ENCODE data around the gene DUSP6. TPM values are rescaled to one million over a fixed set of nuclear protein-coding genes. Genes with fewer than 3 reads are reported as not detected.

The DUSP6 gene
- total RNA-seq, 1 donor from 2014 or later: 24.8 TPM

DNA sequence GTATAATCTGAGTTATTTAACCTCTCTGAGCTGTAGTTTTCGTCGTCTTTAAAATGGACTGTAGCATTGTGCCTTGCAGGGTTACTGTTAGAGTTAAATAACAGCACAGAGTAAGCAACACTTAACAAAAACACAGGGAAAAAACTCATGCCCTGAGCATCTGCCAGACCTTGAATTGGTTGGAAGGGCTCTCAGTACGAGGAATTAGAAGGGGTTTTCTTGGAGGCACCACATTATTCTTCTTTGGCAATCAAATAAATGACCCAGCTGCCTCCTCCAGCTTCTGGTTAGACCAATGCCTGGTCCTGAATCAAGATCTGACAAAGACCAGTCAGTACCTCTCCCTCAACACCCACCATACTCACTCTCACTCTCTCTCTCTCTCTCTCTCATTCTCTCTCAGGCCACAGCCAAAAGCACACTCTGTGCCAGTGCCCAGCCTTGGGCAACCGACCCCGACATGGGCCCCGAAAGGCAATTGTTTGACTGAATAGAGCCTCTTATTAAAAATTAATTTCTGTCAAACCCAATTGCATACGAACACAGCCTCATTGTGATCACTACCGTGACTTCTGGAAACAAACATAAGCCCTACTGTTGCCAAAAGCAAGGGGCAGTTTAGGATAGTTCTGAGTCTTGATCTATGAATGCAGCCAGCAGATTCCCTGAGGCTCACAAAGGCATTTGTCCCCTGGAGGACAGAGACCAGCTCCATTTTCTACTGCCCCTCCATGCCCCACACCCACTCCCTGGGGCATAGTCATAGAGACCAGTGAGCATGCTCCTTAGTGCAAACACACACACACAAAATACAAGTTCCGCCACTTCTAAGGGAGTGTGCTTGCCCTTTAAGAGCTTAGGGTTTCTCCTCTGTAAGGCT, 23.9 kb downstream of the DUSP6 start:
- TF ChIP-seq, protein P1, sequence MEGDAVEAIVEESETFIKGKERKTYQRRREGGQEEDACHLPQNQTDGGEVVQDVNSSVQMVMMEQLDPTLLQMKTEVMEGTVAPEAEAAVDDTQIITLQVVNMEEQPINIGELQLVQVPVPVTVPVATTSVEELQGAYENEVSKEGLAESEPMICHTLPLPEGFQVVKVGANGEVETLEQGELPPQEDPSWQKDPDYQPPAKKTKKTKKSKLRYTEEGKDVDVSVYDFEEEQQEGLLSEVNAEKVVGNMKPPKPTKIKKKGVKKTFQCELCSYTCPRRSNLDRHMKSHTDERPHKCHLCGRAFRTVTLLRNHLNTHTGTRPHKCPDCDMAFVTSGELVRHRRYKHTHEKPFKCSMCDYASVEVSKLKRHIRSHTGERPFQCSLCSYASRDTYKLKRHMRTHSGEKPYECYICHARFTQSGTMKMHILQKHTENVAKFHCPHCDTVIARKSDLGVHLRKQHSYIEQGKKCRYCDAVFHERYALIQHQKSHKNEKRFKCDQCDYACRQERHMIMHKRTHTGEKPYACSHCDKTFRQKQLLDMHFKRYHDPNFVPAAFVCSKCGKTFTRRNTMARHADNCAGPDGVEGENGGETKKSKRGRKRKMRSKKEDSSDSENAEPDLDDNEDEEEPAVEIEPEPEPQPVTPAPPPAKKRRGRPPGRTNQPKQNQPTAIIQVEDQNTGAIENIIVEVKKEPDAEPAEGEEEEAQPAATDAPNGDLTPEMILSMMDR (IDR thresholded peaks at IDR 0.05; ENCODE audit: unreplicated experiment): no peak
- Mint-ChIP-seq H3K4me1 (peaks cover 46% of the 10 kb centered on the region), H3K27ac (no peak overlapping the region), H3K27me3 (ENCODE audit: low read depth) (no peaks in the 10 kb centered on the region), H3K36me3 (peaks cover 3% of the 10 kb centered on the region), H3K9me3 (peaks cover 13% of the 10 kb centered on the region), H3K4me3 (no peak overlapping the region)
- DNase-seq (ENCODE audit: low spot score in 2 of 2, unreplicated experiment in 2 of 2): no peak

DNA sequence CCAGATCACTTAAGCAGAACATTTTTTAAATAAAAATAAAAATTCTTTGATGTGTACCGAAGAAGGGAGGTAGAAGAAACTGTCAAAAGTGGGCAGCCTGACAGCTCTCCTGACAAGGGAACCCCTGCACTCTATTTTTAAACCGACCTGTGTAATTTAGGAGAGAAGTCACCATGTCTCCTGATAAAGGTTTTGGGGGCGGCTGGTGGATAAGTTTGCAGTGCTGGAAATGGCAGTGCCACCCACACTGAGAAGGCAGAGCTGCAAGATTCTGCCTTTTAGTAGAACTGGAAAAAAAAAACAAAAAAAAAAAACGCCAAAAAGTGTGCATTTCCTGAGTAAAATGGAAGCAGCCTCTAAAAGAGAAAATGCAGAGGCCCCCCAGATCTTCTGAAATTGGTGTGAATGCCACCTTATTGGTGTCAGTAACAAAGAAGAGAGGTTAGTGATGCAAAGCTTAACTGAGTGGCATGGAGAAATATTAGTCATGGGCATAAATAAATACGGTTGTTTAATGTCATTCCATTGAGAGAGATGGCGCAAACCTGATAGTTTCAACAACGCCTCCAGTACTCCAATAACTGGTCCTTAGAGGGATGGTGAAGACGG, 24.7 kb downstream of the DUSP6 start:
- H3K4me1 Mint-ChIP-seq: peaks cover 48% of the 10 kb centered on the region
- no peak overlapping the region for H3K4me3 Mint-ChIP-seq
- no peaks in the 10 kb centered on the region for H3K27me3 Mint-ChIP-seq (ENCODE audit: low read depth)
- H3K27ac Mint-ChIP-seq: no peak overlapping the region
- H3K9me3 Mint-ChIP-seq: peaks cover 13% of the 10 kb centered on the region
- TF ChIP-seq, protein P1 (IDR thresholded peaks at IDR 0.05; ENCODE audit: unreplicated experiment): no peak
- peaks cover 3% of the 10 kb centered on the region for H3K36me3 Mint-ChIP-seq
- DNase-seq (ENCODE audit: low spot score in 2 of 2, unreplicated experiment in 2 of 2): no peak

DNA sequence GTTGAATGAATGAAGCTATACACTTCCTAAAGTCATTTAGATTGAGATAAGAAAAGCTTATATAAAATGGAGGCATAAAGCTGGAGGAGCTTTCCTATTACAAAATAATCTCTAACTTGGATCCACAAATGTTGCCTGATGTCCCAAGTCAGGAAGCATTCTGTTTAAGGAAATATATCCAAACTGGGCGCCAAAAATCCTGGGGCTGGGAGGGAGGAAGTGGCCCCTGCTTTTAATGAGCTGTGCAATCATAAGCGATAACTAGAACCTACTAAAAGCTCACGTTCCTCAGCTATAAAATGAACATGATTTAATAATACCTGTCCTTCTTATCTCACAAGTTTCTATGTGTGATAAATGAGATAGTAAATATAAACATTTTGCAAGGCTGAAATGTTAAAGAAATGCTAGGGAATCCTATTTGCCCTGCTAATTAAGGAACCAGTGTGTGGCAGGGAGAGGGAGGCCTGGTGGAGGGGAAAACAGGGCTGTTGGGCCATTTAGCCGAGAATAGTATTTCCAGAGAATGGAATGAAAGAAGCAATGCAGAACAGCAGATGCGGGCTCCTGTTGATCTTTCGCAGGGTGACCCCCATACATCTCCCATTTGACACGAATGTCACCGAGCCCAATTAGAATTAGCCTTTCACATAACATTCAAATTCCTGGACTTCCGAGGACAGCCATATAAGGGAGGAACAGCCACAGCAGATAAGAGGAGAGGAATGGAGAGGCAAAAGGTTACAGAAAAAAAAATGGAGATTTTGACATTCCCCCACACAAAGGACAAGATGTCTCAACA, 25.9 kb downstream of the DUSP6 start:
- peak overlapping the region; percentile 89 for H3K27ac Mint-ChIP-seq
- peaks cover 13% of the 10 kb centered on the region for H3K9me3 Mint-ChIP-seq
- H3K36me3 Mint-ChIP-seq: peaks cover 3% of the 10 kb centered on the region
- H3K27me3 Mint-ChIP-seq (ENCODE audit: low read depth): no peaks in the 10 kb centered on the region
- H3K4me3 Mint-ChIP-seq: no peak overlapping the region
- no peak for DNase-seq (ENCODE audit: low spot score in 2 of 2, unreplicated experiment in 2 of 2)
- H3K4me1 Mint-ChIP-seq: peaks cover 51% of the 10 kb centered on the region
- TF ChIP-seq, protein P1 (IDR thresholded peaks at IDR 0.05; ENCODE audit: unreplicated experiment): no peak

DNA sequence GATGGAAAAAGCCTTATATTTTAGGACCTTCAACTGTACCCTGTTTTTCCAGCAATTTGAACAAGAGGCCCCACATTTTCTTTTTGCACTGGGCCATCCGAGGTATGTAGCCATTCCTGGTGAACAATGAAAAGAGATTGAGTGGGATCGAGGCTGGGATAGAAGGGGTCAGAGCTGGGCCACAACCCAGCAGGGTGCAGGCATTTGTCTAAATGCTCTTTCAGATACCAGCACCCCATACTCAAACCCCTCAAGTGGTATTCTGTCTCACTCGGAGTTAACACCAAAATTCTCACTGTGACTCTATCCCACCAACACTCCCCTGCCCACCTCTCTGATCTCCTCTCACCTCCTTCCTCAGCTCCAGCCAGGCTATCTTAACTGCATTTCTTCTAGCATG, 26.8 kb downstream of the DUSP6 start:
- Mint-ChIP-seq H3K9me3 (peaks cover 5% of the 10 kb centered on the region), H3K27me3 (ENCODE audit: low read depth) (no peaks in the 10 kb centered on the region), H3K4me3 (no peak overlapping the region), H3K4me1 (peaks cover 51% of the 10 kb centered on the region), H3K36me3 (peaks cover 1% of the 10 kb centered on the region), H3K27ac (peak overlapping the region; percentile 89)
- no peak for DNase-seq (ENCODE audit: low spot score in 2 of 2, unreplicated experiment in 2 of 2)
- TF ChIP-seq, protein P1 (IDR thresholded peaks at IDR 0.05; ENCODE audit: unreplicated experiment): no peak

DNA sequence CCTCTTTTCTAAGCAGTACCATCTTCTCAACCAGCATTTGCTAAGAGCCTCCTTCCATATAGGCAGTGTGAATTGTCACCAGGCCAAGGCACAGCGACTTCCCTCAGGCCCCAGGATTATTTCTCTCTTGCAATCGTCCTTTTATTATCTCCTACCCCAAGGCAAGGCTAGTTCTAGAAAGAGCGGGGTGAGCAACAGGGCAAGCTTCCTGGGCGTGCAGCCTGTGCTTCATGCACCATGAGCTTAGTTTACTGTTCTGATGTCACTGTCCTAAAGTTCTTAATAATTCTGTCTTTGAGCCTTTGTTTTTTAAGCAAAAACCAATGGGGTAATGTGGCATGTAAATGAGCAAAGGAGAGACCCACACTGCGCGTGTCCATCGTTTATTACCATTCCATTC, 27.9 kb downstream of the DUSP6 start:
- peaks cover 51% of the 10 kb centered on the region for H3K4me1 Mint-ChIP-seq
- H3K36me3 Mint-ChIP-seq: no peaks in the 10 kb centered on the region
- peaks cover 3% of the 10 kb centered on the region for H3K9me3 Mint-ChIP-seq
- TF ChIP-seq, protein P1 (IDR thresholded peaks at IDR 0.05; ENCODE audit: unreplicated experiment): no peak
- H3K27me3 Mint-ChIP-seq (ENCODE audit: low read depth): no peaks in the 10 kb centered on the region
- H3K4me3 Mint-ChIP-seq: no peak overlapping the region
- H3K27ac Mint-ChIP-seq: no peak overlapping the region
- DNase-seq (ENCODE audit: low spot score in 2 of 2, unreplicated experiment in 2 of 2): no peak
